ENCODE measurements around the gene PER1. TPM values are rescaled to one million over a fixed set of nuclear protein-coding genes. Genes with fewer than 3 reads are reported as not detected.

Gene PER1
- total and polyA plus RNA-seq, 2 of the 4 experiments (the other 2 are of a cell fraction), result 3.4 to 10.5 TPM

GRCh38 chr17:8176998-8177731, 25.0 kb upstream of the PER1 start (continued):
- no peak for TF ChIP-seq RAD21 (IDR thresholded peaks at IDR 0.05; ENCODE audit: low read length)

DNA sequence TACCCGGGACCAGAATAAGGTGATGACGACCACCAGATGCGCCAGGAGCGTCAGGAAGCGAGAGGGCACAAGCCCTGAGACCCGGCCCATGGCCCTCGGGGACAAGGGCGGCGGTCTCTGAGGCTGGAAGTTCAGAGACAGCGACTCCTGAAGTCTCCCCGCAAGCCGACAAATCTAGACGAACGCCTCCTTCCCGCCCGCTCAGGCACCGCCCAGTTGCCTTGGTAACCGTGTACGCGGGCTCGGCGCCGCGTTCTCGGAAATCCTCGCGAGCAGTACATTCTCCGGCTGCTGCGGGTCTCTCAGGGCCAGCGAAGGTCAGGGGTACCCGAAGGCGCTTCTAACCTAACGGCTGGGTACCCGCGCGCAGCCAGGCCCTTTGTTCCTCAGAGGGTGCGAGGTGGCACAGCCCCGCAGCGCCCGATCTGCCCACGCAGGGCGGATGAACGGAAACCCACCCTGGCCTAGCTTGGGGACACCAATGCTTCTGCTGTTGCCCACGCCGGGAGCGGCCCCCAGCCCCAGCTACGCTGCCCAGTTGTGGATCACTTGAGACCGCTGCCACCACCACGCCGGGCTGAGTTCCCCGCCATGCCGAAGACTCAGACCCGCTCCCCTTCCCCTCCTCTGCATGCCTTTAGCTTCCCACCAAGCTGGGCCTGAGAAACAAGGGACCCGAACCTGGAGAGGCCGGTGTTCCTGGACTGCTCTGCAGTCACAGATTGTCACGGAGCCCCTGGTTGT, 24.2 kb upstream of the PER1 start, which contains the start of gene TMEM107:
Gene TMEM107 (minus strand): TSS at position 184 of the 744 bp plus-strand sequence. CDS start 94 bp downstream, at position 90.
- peak; percentile 80 for ATAC-seq (ENCODE audit: low read depth)
- H3K36me3 ChIP-seq (ENCODE audit: control insufficient read depth, insufficient read depth, low read length), result no peaks in the 10 kb centered on the region
- H3K18ac ChIP-seq (ENCODE audit: low read depth, low read length), result peak within 1 kb of the TSS; percentile 4; the same call in 1 of the 2 replicates
- H4K91ac ChIP-seq (ENCODE audit: insufficient read depth, low read depth, low read length), result peak within 1 kb of the TSS; percentile 82
- BruUV-seq (replicated peaks), result no TSS peak
- 0 out of 2 replicates have a peak within 1 kb of the TSS, but pooled peaks have one; percentile 7 for H2BK120ac ChIP-seq (ENCODE audit: low read depth, low read length)
- H2AK5ac ChIP-seq (ENCODE audit: low read depth, low read length), result peak within 1 kb of the TSS; percentile 48
- WGBS, 2 experiments (ENCODE audit: extremely low coverage in 2 of 2, insufficient read length in 1 of 2), result 2% methylated on average over 48 of the region's 56 CpGs; no CpG with 5 or more reads in 1 of the 2 experiments
- H4K5ac ChIP-seq (ENCODE audit: low read depth, low read length), result peak within 1 kb of the TSS; percentile 84
- ChIA-PET POLR2A (ENCODE audit: unreplicated experiment) (interaction anchor here (0.5 kb wide), 1 partner anchor 526 kb away, joined by 4 read pairs; the partner anchor contains the start of gene ATP1B2), CTCF (no interaction called here)
- in situ Hi-C loops (cut with MboI; ENCODE audit: low sequenced_read_pairs) (no loop called here), intact Hi-C loops (cut with micrococcal nuclease) (no loop called here), dilution Hi-C loops (cut with HindIII; ENCODE audit: low sequenced_read_pairs, unreplicated experiment) (no loop called here)
- peak within 1 kb of the TSS; percentile 65 for H3K4me3 ChIP-seq (ENCODE audit: insufficient read depth, low read depth, low read length)
- H3K14ac ChIP-seq (replicated peaks; ENCODE audit: low read depth, low read length), result peak within 1 kb of the TSS; percentile 87
- H4K20me1 ChIP-seq (ENCODE audit: insufficient read depth, low read length), result peaks cover 8% of the 10 kb centered on the region; the same call in 1 of the 2 replicates
- peak within 1 kb of the TSS; percentile 100 for H2AFZ ChIP-seq (replicated peaks; ENCODE audit: low read length, poor library complexity)
- TF ChIP-seq CEBPB (IDR thresholded peaks at IDR 0.05; ENCODE audit: low read depth, low read length), result no peak
- no peak for TF ChIP-seq BHLHE40 (IDR thresholded peaks at IDR 0.05; ENCODE audit: low read depth, low read length)
- 0 out of 2 replicates have a peak, but pooled peaks have one; percentile 19 for TF ChIP-seq MXI1 (IDR thresholded peaks at IDR 0.05; ENCODE audit: borderline replicate concordance, low read depth, low read length)
- no peak for TF ChIP-seq POLR2A (IDR thresholded peaks at IDR 0.05; ENCODE audit: low read depth, low read length)
- TF ChIP-seq USF2 (IDR thresholded peaks at IDR 0.05; ENCODE audit: low read depth, low read length), result no peak
- peaks cover 12% of the 10 kb centered on the region for H3K4me1 ChIP-seq (ENCODE audit: control insufficient read depth, insufficient read depth, low read length)
- H2AK9ac ChIP-seq (replicated peaks; ENCODE audit: low read depth, low read length, poor library complexity), result peak within 1 kb of the TSS; percentile 98
- no peaks in the 10 kb centered on the region for H3K9me3 ChIP-seq (ENCODE audit: control insufficient read depth, insufficient read depth, low read length)
- peak; percentile 72 for DNase-seq
- H3K9ac ChIP-seq (ENCODE audit: low read depth, low read length), result peak within 1 kb of the TSS; percentile 88
- peaks cover 21% of the 10 kb centered on the region for H3K9me1 ChIP-seq (ENCODE audit: insufficient read depth, low read length)
- H2BK5ac ChIP-seq (ENCODE audit: low read depth, low read length, poor library complexity, severe bottlenecking), result peak within 1 kb of the TSS; percentile 66
- H3K4me2 ChIP-seq (ENCODE audit: low read depth, low read length), result peak within 1 kb of the TSS; percentile 90
- H2BK20ac ChIP-seq (ENCODE audit: low read depth, low read length), result no peak within 1 kb of the TSS; the same call in 1 of the 2 replicates
- H3K27ac ChIP-seq (ENCODE audit: insufficient read depth, low read length), result peak within 1 kb of the TSS; percentile 86
- peak within 1 kb of the TSS; percentile 98 for H4K8ac ChIP-seq (ENCODE audit: low read depth in 2 of 2, low read length in 2 of 2)
- no peaks in the 10 kb centered on the region for H3K27me3 ChIP-seq (ENCODE audit: control insufficient read depth, insufficient read depth, low read length)
- H2BK15ac ChIP-seq (ENCODE audit: low read depth, low read length), result no peak within 1 kb of the TSS; the same call in 2 of the 3 replicates
- peaks cover 9 to 30% of the 10 kb centered on the region in 2 experiments; a peak in 3 of 4 replicates for H3K79me1 ChIP-seq (ENCODE audit: low read depth in 1 of 2, low read length in 2 of 2)
- peak within 1 kb of the TSS; percentile 73 for H3K56ac ChIP-seq (ENCODE audit: extremely low read depth, insufficient read depth, low read length)
- peak within 1 kb of the TSS; percentile 86 for H3K23ac ChIP-seq (ENCODE audit: low read depth, low read length)
- H3K4ac ChIP-seq (ENCODE audit: low read depth, low read length), result peak within 1 kb of the TSS; percentile 81

Measured in IMR-90 (cell line).